ENCODE data around the gene KIFAP3.
A peak's percentile ranks its signal among the peaks of the same experiment; 100 is the strongest.

Gene KIFAP3

DNA sequence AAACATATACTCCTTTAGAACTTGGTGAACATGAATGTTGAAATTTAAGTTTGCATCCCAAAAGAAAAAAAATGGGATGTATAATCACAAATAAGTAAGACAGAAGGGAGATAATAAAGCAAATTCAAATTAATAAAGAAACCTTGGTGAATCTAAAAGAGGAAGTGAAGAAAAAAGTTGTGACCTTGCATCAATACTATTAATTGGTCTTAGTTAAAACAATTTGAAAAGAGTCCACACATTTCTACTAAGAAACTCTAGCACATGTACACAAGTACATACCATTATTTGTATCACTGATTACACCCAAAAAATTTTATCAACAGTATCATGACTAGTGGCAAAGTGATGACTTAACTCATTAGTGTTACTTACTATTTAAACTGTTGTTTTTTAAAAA is 100.4 kb downstream of the KIFAP3 start:
- no peak for DNase-seq

DNA sequence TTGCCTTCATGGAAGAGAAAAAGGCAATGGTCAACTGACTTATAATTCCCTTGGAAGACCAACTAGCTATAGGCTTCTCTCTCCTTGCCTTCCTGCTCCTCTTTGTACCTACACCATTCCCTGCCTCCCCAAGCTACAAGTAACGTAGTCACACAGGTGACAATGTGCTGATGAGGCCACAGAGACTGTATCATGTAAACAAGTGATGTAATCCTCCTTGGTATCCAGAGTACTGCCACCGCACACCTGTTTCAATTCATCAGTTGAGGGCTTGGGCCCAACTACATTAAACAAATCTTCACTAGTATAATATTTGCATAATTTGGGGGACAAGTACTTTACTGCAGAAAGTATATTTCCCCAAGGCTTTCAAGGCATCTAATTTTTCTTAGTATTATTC is 104.4 kb downstream of the KIFAP3 start:
- DNase-seq, result no peak

DNA sequence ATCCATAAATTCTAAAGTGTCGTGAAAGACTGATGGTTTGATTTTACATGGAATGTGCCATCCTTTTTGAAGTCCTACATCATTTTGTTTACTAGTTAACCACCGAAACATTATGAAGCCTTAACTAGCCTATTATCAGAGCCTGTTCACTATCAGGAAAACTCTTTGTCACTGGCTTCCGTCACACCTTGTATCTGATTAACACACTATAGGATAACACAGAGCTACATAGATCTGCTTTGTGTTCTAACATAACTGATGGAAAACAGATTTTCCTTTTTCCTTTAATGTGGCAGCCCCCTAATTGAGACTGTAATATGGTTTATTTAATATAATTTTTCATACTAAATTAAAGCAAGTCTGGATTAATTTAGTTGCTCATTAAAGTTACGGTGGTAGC is 106.3 kb downstream of the KIFAP3 start:
- DNase-seq, result no peak

DNA sequence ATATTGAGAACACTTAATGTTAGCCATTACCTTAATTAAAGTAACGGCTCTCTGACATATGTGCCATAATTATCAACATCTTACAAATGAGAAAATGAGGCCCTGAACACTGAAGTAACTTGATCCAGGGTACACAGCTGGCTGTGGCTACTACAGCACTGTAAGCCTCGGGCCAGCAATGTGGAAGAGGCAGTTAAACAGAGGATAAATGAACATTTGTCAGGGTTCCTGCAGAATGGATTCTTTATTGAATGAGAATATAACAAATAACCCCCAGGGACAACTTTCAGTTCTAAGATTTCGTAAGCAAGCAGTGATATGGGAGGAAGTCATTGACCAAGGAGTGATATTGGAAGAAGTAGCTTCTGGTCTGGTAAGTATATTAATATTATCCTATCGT is 110.3 kb downstream of the KIFAP3 start:
- DNase-seq, result no peak

DNA sequence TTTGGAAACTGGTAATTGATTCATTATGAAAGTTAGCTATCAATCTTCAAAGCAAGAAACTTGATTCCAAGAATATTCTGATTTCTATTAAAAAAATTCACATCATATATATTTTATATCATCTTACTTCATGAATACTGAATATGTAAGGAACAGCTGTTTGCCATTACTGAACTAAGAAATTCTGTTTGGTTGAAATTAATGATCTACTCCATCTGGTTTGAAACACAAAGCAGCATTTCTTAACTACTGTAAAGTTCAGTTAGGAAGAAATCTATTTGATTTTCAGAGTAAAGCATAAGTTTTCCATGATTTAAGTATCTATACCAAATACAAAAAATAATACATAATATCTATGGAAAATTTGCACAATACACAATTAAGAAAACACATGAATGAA is 114.8 kb downstream of the KIFAP3 start:
- DNase-seq, result no peak

DNA sequence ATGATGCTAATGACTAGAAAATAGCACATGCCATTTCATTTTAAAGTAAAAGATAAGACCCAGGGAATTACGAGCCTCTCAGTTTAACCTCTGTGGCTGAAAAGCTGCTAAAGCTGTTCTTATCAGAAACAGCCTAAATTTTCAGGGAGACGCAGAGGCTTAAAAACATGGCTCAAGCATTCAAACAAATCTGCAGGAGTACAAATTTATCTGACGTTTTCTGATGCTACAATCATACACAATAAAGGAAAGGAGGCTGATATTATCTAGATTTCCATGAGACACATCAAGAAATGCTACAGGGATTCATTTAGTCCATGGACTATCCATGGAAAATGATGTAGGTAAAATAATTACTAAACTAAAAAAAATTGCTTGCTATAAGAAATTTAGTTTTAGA is 115.5 kb downstream of the KIFAP3 start:
- no peak for DNase-seq

DNA sequence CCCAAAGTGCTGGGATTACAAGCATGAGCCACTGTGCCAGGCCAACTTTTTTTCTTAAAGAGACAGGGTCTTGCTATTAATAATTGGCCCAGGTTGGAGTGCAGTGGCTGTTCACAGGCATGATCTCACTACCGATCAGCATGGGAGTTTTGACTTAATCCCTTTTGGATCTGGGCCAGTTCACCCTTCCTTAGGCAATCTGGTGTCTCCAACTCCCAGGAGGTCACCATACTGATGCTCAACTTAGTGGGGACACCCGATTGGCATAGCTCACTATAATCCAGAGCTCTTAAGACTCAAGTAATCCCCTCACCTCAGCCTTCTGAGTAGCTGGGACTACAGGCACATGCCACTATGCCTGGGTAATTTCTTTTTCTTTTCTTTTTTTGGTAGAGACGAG is 116.6 kb downstream of the KIFAP3 start:
- DNase-seq, result no peak

DNA sequence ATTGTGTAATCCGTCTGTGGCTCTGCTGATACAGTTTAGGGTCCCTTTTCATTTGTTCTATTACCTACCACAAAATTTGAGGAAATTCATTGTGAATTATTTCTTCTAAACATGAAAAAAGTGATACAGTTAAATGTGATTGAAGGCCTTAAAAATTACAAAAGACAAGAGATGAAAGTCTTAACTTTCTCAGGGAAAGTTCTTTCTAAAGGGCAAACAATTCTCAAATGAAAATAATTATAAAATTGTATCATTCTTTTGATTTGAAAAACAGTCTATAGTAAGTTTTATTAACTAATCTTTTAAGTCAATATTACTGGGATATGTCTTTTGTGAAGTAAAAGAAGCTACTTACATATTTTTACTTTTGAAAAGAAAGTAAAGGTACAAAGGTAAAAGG is 123.4 kb downstream of the KIFAP3 start:
- no peak for DNase-seq

DNA sequence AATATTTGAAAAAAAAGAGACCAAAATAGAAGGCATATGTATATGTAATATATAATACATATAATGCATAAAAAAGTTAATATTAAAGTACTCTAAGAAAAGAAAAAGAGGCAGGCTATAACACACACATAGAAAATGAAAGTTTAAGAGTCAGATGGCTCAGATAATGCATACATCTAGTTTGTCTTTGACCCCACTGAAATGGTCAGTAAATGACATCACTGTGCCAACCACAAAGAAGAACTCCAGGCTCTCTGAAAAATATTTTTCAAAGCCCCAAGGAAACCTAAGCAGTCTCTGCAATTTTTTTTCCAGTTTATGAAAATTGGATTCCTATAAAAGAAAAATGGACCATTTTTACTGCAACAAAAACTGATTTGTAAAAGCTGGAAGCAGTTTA is 125.4 kb downstream of the KIFAP3 start:
- DNase-seq, result no peak

DNA sequence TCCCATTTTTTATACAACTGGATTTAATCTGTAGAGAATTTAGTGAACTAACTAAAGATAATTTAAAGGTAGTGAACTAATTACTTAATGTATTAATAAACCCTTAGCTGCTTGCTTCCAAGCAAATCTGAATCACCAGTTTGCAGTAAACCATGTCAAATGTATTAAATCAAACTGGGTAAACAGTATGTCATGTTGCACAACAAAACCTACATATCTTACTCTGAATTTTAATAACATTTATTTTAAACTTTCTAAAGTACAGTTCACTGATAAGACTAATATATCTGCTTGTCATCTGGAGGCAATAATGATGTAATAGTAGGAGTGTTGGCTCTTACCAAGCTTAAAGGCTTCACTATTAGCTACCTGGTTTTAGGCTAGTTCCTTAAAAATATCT is 128.3 kb downstream of the KIFAP3 start:
- DNase-seq, result no peak

DNA sequence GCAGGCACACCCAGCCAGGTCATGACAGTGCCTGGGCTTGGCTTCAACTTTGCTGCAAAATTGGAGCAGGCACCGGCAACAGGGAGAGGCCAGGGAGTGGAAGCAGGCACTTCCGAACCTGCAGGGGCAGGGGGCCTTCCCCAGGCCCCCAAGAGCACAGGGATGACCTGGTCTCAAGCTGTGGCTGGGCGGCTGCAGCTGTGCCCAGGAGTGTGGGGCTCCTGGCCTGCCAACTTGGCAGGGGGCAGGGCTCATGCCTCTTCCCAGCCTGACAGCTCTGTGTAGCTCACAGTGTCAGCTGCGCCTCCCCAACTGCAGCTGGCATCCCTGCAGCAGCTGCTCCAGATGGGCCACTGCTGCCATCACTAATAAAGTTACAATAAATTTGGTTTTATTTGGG is 129.3 kb downstream of the KIFAP3 start:
- DNase-seq, result no peak

DNA sequence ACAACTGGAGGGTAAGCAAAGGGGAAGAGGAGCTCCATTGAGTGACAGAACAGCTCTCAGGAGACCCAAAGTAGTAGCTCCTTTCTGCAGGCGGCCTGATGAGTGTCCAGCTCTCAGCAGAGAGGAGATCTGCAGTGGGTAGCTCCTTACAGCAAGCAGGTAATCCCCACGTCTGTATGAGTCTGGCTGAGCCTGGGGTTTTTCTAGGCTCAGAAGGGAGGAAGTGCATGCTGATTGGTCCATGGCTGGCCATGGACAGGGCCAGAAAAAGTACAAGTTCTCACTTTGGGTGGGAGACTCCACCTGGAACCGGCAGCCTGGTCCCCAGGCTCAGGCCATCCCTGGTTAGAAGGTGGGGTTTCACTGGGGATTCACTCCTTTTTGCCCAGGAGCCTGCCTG is 129.9 kb downstream of the KIFAP3 start:
- no peak for DNase-seq

DNA sequence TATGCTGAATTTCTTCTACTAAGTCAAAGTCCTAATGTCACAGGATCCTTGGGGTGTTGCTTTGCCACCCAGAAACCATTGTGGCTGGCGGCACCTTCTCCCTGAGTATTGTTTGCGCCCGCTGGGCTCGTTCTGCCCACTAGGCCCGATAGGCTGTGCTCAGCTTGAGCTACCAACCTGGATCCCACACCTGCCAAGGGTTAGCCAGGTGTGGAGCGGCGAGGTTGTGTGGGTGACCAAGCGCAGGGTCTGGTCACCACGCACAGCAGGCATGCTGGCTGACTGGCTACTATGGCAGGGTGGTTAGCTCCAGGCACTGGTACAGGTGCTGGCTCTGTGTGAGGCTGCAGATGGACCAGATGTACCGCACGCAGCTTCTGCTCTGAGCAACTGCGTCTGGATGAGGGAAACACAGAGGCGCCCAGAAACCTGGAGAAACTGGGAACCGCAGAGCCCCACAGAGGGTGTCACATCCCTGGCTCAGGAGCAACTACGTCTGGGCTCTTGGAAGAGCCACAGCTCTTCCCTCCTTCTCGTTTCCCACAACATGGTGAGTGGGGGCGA is 130.4 kb downstream of the KIFAP3 start:
- DNase-seq, result no peak

DNA sequence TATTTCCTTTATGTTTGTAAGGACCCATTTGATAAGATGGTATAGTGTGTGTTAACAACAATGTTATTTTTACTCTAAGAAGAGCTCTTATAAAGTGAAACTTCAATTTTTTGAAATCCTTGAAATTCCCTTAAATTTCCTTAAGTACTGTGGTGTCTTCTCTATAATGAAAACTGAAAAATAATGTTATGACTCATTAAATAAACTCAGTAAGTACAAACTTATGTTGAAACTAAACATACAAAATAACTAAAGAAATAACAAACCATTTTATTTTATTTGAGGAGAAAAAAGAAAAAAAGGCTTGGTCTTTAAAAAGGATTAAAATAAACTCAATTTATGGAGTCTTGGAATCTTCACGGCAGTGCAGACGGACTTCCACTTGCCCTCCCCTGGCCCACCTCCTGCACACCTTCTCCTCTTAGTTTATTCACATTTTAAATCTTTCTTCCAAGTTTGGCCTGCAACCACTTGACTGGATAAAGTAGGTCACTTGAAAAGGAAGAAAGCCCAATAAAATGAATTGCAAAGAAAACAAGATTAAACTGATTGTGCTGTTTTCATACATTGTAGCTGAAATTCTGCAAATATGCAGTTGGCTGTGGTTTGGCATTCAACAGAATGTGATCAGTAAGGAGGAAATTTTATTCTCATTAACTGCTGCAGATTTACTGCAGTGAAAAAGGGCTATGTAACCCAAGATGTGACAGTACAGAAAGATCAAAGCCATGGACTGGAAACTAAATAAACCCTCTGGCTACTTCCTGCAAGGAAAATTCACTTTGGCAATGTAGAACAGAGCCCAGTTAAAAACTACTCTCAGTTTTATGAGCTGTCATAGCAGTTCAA is 132.3 kb downstream of the KIFAP3 start:
- DNase-seq, result no peak

DNA sequence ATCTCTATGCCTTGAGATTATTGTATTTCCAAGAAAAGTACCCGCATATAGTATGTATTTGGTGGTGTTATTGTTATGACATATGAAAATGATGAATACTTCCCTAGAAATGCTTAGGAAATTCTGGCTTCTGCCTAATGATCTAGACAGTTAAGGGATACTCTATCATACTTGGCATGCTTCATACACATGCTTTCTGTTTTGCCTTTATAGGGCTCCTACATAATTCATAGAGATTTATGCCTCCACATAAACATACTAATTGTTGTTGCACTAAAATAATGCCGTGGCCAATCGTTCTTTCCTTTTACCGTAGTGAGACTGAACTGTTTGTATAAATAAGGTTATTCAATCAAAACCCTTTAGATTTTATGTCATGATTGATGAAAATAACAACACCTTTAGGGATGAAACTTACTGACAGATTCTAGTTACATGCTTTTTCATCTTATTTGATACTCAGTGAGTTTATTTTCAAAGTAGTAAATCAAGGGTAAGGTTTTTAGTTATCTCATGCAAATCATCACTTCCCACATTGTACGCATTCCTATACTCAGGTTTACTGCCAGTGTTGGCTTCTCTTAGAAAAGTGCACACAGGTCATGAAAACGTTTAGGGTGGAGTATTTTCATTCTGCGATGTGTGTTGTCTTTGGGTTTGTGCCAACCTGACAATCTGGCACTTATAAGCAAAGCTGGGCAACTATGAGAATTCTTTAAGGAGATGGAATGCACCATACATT is 140.3 kb downstream of the KIFAP3 start:
- no peak for DNase-seq

DNA sequence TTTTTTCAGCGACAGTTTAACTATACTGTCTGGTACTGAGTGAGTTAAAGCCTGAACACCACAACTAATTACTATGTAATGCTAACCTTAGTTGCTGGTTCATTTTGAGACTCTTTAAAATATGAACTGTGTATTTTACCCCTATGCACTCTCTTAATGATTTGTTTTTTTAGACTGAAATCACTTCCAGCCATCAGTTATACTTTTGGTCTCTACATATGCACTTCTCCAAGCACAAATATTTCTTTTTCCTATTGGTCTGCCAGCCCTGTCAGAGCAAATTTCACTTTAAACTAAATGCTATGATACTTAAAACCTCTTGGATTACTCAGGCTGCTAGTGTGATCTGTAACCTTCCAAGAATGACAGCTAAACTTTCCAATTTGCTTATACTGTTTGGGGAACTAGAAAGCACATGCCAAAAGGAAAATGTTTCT is 142.7 kb downstream of the KIFAP3 start:
- no peak for DNase-seq

DNA sequence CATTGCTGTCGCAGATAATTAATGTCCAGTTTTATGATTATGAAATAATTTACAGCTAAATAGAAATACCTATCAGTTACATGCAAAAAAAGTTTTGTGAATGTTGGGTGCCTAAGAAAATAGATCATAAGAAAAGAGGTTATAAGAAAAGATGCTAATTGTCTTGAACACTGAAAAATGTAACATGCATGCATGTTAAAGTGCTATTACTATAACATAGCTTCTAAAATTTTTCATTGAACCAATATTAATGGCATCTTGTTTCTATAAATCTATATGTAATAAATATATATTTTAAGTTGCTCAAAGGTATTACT is 145.3 kb downstream of the KIFAP3 start:
- no peak for DNase-seq

DNA sequence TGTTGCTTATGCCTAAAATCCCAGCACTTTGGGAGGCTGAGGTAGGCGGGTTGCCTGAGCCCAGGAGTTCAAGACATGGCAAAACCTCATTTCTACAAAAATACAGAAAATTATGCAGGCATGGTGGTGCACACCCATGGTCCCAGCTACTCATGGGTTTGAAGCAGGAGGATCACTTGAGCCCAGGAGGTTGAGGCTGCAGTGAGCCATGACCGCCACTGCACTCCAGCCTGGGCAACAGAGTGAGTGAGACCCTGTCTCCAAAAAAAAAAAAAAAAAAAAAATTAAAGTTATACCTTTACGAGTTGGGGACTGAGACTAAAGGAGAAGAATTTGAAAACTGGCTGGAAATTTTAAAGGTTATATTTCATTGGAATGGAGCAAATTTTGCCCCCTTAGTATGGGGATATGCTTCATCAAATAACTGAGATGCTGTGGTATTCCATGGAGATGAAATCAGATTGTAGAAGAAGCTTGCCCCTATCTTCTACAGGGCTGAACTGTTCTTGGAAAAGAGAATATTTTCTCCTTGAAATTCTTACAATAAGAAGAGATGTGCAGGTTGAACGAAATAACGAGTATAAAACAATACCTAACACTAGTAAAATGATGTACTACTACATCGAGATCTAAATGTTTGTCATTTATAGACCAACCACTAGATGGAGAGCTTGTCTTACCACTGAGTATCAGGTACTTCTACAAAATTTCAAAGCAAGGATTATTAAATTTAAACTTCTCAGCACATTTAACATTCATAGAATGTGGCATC is 145.9 kb downstream of the KIFAP3 start:
- DNase-seq, result peak; percentile 58

DNA sequence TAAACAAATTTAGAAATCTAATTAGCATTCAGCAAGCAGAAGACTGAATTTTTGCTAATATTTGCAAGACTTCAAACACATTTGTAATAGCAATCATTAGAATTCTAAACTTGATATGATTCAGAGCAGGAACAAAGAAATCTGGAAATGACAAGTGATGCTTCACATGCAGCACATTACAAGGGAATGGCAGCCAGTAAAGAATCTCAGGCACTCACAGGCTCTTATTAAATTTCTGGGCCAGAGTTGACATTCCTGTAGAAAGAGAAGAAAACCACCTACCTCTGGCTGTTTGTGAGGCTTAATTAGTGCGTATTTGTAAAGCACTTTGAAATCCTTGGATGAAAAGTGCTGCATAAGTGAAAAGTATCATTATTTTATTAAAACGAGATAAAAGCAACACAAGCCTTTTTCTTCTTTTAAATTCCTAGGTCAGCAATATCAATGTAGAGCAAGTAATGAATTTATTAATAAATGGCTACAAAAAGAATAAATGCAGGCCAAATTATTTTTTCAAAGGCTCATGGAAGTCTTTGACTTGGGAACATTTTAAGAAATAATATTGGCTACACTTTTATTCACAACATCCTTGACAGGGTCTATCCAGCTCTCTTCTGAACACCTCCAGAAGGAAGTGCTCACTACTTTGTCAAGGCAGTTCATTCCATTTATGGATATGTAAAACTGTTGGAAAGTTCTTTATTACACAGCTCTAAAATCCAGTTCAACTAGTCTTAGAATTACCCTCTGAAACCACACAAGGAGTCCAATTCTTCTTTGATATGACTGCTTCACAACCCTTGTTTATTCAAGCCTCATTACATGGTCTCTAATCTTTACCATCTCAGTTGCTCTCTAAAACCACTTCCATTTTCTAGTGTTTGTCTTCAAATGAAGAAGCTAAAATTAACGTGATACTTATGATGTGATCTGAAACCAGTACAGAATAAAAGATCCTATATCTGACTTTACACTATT is 148.7 kb downstream of the KIFAP3 start:
- peak; percentile 46 for DNase-seq

DNA sequence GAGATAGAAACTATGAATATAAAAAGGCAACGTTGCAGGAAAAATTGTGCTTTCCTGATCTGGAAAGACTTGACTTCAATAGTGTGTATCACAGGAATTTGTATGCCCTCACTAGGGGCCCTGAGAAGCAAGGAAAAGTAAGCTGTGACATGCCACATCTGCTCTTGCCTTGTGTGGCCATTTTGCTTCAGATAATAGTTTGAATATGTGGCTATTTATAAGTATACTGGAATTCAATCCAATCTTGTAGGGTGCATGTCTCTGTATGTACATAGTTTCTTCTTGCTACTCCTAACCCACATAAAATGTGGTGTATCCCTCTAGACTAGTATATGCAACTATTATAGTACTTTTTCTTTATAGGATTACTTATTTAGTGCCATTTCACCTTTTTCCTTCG is 149.7 kb downstream of the KIFAP3 start:
- DNase-seq, result no peak

DNA sequence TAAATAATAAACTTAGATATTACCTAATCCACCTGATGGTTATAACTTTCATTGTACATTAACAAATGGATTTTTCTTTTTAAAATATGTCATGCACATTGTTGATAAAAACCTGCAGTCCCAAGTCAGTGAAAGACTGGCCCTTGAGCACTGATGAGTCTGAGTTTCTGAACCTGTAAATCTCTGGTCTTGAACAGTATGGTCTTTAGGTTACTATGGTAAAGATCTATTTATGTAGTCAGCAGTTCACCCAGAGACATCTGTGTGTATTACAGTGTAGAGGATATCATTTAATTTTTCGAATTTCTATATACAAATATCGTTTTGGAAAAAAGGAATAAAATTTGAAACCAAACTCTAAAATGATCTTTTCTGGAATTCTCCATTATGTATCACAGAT is 150.4 kb downstream of the KIFAP3 start:
- DNase-seq, result no peak

DNA sequence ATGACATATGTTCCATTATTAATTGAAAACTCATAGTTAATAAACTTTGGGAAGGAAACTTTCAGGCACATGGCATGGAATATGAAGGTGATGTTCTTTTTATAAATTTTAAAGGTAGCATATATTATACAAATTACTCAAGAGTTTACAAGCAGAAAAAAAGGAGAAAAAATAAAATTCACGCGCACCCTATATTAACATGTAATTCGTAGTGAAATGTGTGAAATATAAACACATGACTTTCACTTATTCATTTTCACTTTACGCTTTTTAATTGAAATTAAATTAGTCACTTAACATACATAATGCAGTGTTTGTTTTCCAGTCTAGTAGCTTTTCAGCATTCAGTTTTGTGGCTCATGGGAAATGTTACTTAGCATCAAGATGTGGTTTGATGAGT is 153.4 kb downstream of the KIFAP3 start:
- DNase-seq, result no peak
